GM23338 (cell line): ENCODE data around the gene EMID1.

Source experiments
- CREB1 ChIP-seq: fragments of 250-450 bp; sonication (Bioruptor Pico); IDR thresholded peaks from 2 replicates; pipeline ENCODE4 v1.5.0; 2020; ENCODE audit warnings: low read depth, mild to moderate bottlenecking, moderate library complexity
- CTCF ChIP-seq, 2 experiments: fragments of 200-600 bp in 1 of 2; sonication (generic) in 1 of 2; conservative IDR thresholded peaks; 2 replicates each; pipeline versions ENCODE4 v1.5.1 to v1.6.1; 2016 to 2017; ENCODE audit warnings: antibody characterized with exemption in 2 of 2, low read depth in 2 of 2, mild to moderate bottlenecking in 2 of 2, moderate library complexity in 1 of 2
- EZH2 ChIP-seq: fragments of 200-600 bp; sonication (generic); IDR thresholded peaks from one replicate; pipeline ENCODE4 v1.8.0; 2017; ENCODE audit warnings: antibody characterized with exemption, mild to moderate bottlenecking, low read depth; ENCODE audit not compliant: unreplicated experiment
- EZH2phosphoT487 ChIP-seq: fragments of 200-600 bp; sonication (generic); IDR thresholded peaks from one replicate; pipeline ENCODE4 v1.8.1; 2018; ENCODE audit warnings: antibody characterized with exemption; ENCODE audit not compliant: unreplicated experiment
- POLR2AphosphoS5 ChIP-seq: IDR thresholded peaks from 2 replicates; pipeline ENCODE4 v1.6.1; 2016; ENCODE audit warnings: antibody characterized with exemption, low read depth
- REST ChIP-seq: IDR thresholded peaks from one replicate; pipeline ENCODE4 v1.6.1; 2018; ENCODE audit warnings: antibody characterized with exemption; ENCODE audit not compliant: unreplicated experiment
- STAT1 ChIP-seq: IDR thresholded peaks from one replicate; pipeline ENCODE4 v1.6.1; 2016; ENCODE audit warnings: antibody characterized with exemption; ENCODE audit not compliant: unreplicated experiment

- TF ChIP-seq POLR2AphosphoS5 (no peak), CTCF (conservative IDR thresholded peaks at IDR 0.05; ENCODE audit: low read depth in 2 of 2) (no peak), REST (no peak), CREB1 (CRISPR knock-in tag) (no peak), EZH2phosphoT487 (no peak), STAT1 (no peak), EZH2 (no peak)
These were observed 46.5 kb downstream of the EMID1 start for GRCh38 chr22:29251981-29252911.
